ENCODE data around the gene C12orf56. TPM values are rescaled to one million over a fixed set of nuclear protein-coding genes. Genes with fewer than 3 reads are reported as not detected.
"Not testable (repeated sequence)": the region's sequence is repeated elsewhere in the genome, so short reads cannot be mapped to it uniquely, and the experiment has no call there.

C12orf56 gene
- polyA plus RNA-seq, 4 donors = 0.92 to 1.4 (median 1.2) TPM

GRCh38 chr12:64389154-64389553 is 1.4 kb downstream of the C12orf56 start:
- no peak for DNase-seq (ENCODE audit: low read depth in 4 of 4, low spot score in 3 of 4)

GRCh38 chr12:64387197-64387816 is 3.3 kb downstream of the C12orf56 start:
- no peak for DNase-seq (ENCODE audit: low read depth in 4 of 4, low spot score in 3 of 4)

GRCh38 chr12:64385468-64385867 is 5.1 kb downstream of the C12orf56 start:
- DNase-seq (ENCODE audit: low read depth in 4 of 4, low spot score in 3 of 4) = no peak

- no peak for DNase-seq (ENCODE audit: low read depth in 4 of 4, low spot score in 3 of 4)
Measured at GRCh38 chr12:64385019-64385418, 5.5 kb downstream of the C12orf56 start.

GRCh38 chr12:64383675-64384074 is 6.9 kb downstream of the C12orf56 start:
- no peak for DNase-seq (ENCODE audit: low read depth in 4 of 4, low spot score in 3 of 4)

- no peak for DNase-seq (ENCODE audit: low read depth in 4 of 4, low spot score in 3 of 4)
Measured at GRCh38 chr12:64362721-64363305, 27.7 kb downstream of the C12orf56 start.

GRCh38 chr12:64361173-64361572 is 29.4 kb downstream of the C12orf56 start:
- DNase-seq (ENCODE audit: low read depth in 4 of 4, low spot score in 3 of 4) = not testable (repeated sequence)

GRCh38 chr12:64356209-64356608 is 34.3 kb downstream of the C12orf56 start:
- DNase-seq (ENCODE audit: low read depth in 4 of 4, low spot score in 3 of 4) = not testable (repeated sequence)

- no peak for DNase-seq (ENCODE audit: low read depth in 4 of 4, low spot score in 3 of 4)
Measured at GRCh38 chr12:64352181-64352580, 38.4 kb downstream of the C12orf56 start.

- DNase-seq (ENCODE audit: low read depth in 4 of 4, low spot score in 3 of 4) = no peak
Measured at GRCh38 chr12:64351265-64351664, 39.3 kb downstream of the C12orf56 start.

- no peak for DNase-seq (ENCODE audit: low read depth in 4 of 4, low spot score in 3 of 4)
Measured at GRCh38 chr12:64347630-64348029, 42.9 kb downstream of the C12orf56 start.

GRCh38 chr12:64344631-64345030 is 45.9 kb downstream of the C12orf56 start:
- not testable (repeated sequence) for DNase-seq (ENCODE audit: low read depth in 4 of 4, low spot score in 3 of 4)

GRCh38 chr12:64340546-64340945 is 50.0 kb downstream of the C12orf56 start:
- DNase-seq (ENCODE audit: low read depth in 4 of 4, low spot score in 3 of 4) = not testable (repeated sequence)

GRCh38 chr12:64335886-64336466 is 54.6 kb downstream of the C12orf56 start:
- DNase-seq (ENCODE audit: low read depth in 4 of 4, low spot score in 3 of 4) = no peak

- DNase-seq (ENCODE audit: low read depth in 4 of 4, low spot score in 3 of 4) = no peak
Measured at GRCh38 chr12:64332938-64333337, 57.6 kb downstream of the C12orf56 start.

GRCh38 chr12:64332296-64332695 is 58.3 kb downstream of the C12orf56 start:
- DNase-seq (ENCODE audit: low read depth in 4 of 4, low spot score in 3 of 4) = no peak

- DNase-seq (ENCODE audit: low read depth in 4 of 4, low spot score in 3 of 4) = not testable (repeated sequence)
Measured at GRCh38 chr12:64329031-64329710, 61.4 kb downstream of the C12orf56 start.

- no peak for DNase-seq (ENCODE audit: low read depth in 4 of 4, low spot score in 3 of 4)
Measured at GRCh38 chr12:64325055-64325454, 65.5 kb downstream of the C12orf56 start.

GRCh38 chr12:64323476-64324225 is 66.9 kb downstream of the C12orf56 start:
- no peak for DNase-seq (ENCODE audit: low read depth in 4 of 4, low spot score in 3 of 4)

GRCh38 chr12:64323006-64323405 is 67.6 kb downstream of the C12orf56 start:
- no peak for DNase-seq (ENCODE audit: low read depth in 4 of 4, low spot score in 3 of 4)

GRCh38 chr12:64320611-64321010 is 69.9 kb downstream of the C12orf56 start:
- no peak for DNase-seq (ENCODE audit: low read depth in 4 of 4, low spot score in 3 of 4)

Measured in right renal pelvis (tissue), 4 donors.